MG63 (cell line): ENCODE data around the gene GOLGA1. TPM values are rescaled to one million over a fixed set of nuclear protein-coding genes. Genes with fewer than 3 reads are reported as not detected.

Source experiments
- DNase-seq: peaks from one replicate; pipeline ENCODE4 v3.0.0-alpha.2; 2020
- H3K27me3 ChIP-seq: fragments of 250-450 bp; sonication (Bioruptor Pico); 2 replicates; pipeline ENCODE4 v1.5.1; 2020; ENCODE audit warnings: mild to moderate bottlenecking, moderate library complexity
- H3K36me3 ChIP-seq: fragments of 250-450 bp; sonication (Bioruptor Pico); 2 replicates; pipeline ENCODE4 v1.5.1; 2020; ENCODE audit warnings: mild to moderate bottlenecking, moderate library complexity
- H3K4me3 ChIP-seq: fragments of 250-450 bp; sonication (Bioruptor Pico); 2 replicates; pipeline ENCODE4 v1.5.1; 2020; ENCODE audit warnings: mild to moderate bottlenecking, moderate library complexity
- H3K9me3 ChIP-seq: fragments of 250-450 bp; sonication (Bioruptor Pico); 2 replicates; pipeline ENCODE4 v1.5.1; 2020; ENCODE audit warnings: mild to moderate bottlenecking, moderate library complexity
- total RNA-seq: library from RNA; depleted of rRNA; stranded (reverse); fragments of >200 nt; shearing (Covaris generic); gene quantifications from 2 replicates; pipeline ENCODE4 v1.2.3, GENCODE V29; 2014; ENCODE audit warnings: low replicate concordance

The GOLGA1 gene
- total RNA-seq, 1 experiment from 2014 or later = 14.6 TPM

DNA sequence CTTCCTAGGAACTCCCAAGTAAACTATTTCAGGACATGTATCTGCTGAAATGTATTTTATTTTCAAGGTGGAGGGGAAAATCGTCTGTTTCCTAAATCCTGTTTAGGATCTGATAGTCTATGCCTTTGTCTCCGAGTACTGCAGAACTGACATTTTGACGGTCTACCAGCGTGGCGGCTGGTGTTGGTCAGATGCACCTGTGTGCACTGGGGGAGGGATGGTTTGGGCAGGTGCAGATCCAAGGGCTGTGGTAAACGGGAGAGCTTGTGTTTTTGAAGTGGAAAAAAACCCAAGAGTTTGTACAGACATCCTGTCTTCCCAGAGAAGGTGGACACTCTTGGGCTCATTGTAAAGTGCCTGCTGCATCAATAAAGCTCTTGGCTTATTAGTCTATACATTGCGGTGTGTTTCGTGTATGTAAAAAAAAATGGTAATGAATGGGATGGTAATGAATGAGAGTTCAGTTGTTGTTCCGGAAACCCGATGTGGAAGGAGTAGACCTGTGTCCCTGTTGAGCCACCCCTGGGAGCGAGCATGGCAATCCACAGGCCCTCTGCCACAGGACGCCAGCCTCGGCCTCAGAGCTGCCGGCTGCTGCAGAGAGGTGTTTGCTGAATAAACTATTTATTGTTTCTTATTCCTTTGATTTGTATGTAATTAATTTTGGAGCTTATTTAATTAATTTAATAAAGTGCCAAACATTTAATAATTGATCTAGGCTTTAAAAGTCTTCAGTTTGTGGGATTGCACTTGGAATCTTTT lies 63.7 kb downstream of the GOLGA1 start:
- DNase-seq = no peak
- Histone ChIP-seq H3K36me3 (peaks cover 73% of the 10 kb centered on the region), H3K27me3 (no peaks in the 10 kb centered on the region), H3K9me3 (no peaks in the 10 kb centered on the region), H3K4me3 (no peak overlapping the region)

DNA sequence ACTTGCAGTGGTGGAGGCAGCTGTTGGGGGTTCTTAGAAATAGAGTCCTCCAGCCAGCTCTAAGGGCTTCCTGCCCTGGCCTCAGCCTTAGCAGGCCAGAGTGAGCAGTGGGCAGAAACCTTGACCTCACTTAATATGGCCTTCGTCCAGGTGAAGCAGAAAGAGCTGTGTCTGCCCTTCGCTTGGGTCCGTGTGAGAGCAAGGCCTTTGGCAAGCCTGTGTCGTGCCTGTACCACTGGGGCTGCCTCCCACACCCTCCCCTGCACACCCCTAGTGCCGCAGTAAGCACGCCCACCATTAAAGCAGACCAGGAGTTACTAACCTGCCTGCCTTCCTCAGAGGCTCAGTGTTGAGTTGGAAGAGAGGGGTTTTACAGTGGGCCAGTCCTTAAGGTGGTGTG lies 65.4 kb downstream of the GOLGA1 start:
- H3K36me3 ChIP-seq = peaks cover 88% of the 10 kb centered on the region

GRCh38 chr9:124873664-124874063 lies 67.2 kb downstream of the GOLGA1 start:
- Histone ChIP-seq H3K27me3 (no peaks in the 10 kb centered on the region), H3K4me3 (no peak overlapping the region), H3K9me3 (no peaks in the 10 kb centered on the region), H3K36me3 (peaks cover 89% of the 10 kb centered on the region)
- no peak for DNase-seq

More for the DNA sequence above, 65.4 kb downstream of the GOLGA1 start:
- H3K9me3 ChIP-seq = no peaks in the 10 kb centered on the region
- no peak overlapping the region for H3K4me3 ChIP-seq
- no peak for DNase-seq
- no peaks in the 10 kb centered on the region for H3K27me3 ChIP-seq

DNA sequence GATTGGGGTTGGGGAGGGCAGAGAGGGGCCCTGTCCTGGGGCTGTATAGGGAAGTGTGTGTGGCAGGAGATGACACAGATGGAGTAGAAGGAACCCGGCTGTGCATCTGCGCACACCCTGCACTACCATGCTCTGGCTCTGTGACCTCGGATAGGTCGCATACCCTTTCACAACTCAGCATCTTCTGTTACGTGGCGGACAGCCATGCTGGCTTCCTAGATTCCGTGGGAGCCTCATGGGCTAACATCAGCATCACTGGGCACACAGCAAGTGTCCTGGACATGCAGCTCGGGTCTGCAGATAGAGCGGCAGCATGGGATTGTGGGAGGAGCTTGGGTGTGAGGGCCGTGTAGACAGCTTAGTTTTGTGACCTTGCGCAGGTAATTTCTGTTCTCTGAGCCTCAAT lies 69.7 kb downstream of the GOLGA1 start:
- Histone ChIP-seq H3K9me3 (no peaks in the 10 kb centered on the region), H3K4me3 (peak overlapping the region; percentile 100), H3K27me3 (no peaks in the 10 kb centered on the region), H3K36me3 (peaks cover 70% of the 10 kb centered on the region)
- no peak for DNase-seq

DNA sequence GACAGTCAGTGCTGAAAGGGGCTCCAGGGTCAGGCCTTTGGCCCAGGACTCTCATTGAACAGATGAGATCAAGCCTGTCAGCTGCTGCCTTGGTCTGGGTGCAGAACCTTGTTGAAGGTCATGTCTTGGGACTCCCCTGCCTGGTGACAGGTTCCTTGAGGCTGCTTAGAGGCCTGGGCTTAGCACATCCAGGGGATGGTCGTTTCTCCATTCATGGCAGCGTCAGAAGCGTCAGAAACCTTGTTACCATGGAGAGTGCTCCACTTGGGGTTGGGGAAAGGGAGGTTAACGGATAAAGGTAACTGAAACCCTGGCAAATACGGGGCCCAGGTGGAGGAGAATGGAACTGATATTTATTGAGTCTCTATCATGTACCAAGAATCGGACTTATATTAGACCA lies 70.2 kb downstream of the GOLGA1 start:
- Histone ChIP-seq H3K27me3 (no peaks in the 10 kb centered on the region), H3K4me3 (peak overlapping the region; percentile 100), H3K9me3 (no peaks in the 10 kb centered on the region), H3K36me3 (peaks cover 66% of the 10 kb centered on the region)
- no peak for DNase-seq

GRCh38 chr9:124869986-124870560 lies 70.8 kb downstream of the GOLGA1 start:
- Histone ChIP-seq H3K36me3 (peaks cover 60% of the 10 kb centered on the region), H3K4me3 (peak overlapping the region; percentile 100), H3K27me3 (no peaks in the 10 kb centered on the region), H3K9me3 (no peaks in the 10 kb centered on the region)
- no peak for DNase-seq

GRCh38 chr9:124869466-124869985 lies 71.4 kb downstream of the GOLGA1 start:
- peak; percentile 38 for DNase-seq
- Histone ChIP-seq H3K4me3 (peak overlapping the region; percentile 100), H3K9me3 (no peaks in the 10 kb centered on the region), H3K36me3 (peaks cover 55% of the 10 kb centered on the region), H3K27me3 (no peaks in the 10 kb centered on the region)

DNA sequence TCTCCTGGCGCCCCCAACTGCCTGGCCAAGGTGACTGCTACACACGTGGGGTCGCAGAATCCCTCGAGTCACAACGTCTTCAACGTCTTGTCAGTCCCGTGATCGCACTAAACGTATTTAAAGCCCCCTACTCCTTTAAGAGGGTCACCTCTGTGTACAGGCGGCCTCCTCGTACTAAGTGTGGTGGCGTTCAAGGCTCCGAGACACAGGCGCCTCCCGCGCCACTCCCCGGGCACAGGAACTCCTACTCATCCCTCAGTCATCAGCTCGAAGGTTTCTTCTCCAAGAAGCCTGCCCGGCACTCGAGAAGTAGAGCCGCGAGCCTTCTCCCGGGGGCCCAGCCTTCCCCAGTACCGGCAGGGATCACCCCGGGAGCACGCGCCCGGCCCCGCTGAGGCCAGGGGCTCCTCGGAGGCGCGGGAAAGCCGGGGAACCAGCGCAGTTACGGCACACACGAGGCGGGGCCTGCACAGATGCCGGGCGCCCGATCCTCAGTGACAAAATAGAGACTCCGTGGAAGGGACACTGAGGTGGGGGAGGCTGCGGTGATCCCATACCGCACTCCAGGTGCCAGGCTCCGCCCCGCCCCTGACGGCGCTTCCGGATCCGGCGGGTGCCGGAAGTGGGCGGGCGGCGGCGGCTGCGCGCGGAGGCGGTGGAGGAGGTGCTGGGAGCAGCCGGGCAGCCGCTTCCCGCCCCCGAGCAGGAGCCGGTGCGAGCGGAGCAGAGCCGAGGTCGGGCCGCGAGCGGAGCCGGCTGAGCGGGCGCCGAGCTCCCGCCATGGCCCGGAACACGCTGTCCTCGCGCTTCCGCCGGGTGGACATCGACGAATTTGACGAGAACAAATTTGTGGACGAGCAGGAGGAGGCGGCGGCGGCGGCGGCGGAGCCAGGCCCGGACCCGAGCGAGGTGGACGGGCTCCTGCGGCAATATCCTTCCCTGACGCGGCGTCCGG lies 72.1 kb downstream of the GOLGA1 start:
- Histone ChIP-seq H3K27me3 (no peaks in the 10 kb centered on the region), H3K9me3 (no peaks in the 10 kb centered on the region), H3K4me3 (peak overlapping the region; percentile 100), H3K36me3 (peaks cover 50% of the 10 kb centered on the region)
- DNase-seq = peak; percentile 90

GRCh38 chr9:124863371-124863871 lies 77.5 kb downstream of the GOLGA1 start:
- no peaks in the 10 kb centered on the region for H3K9me3 ChIP-seq
- H3K27me3 ChIP-seq = no peaks in the 10 kb centered on the region
- no peak overlapping the region; the same call in 1 of the 2 replicates for H3K4me3 ChIP-seq
- no peak for DNase-seq
- H3K36me3 ChIP-seq = peaks cover 32% of the 10 kb centered on the region

GRCh38 chr9:124861342-124862229 lies 79.3 kb downstream of the GOLGA1 start, which contains the start of the genes ARPC5L and RPL35:
Gene ARPC5L, plus strand, starts transcription at chr9:124862130. Its CDS starts 7,161 bp downstream, at chr9:124869291.
Gene RPL35, minus strand, starts transcription at chr9:124861957. Its CDS starts 45 bp downstream, at chr9:124861912.
- peak; percentile 95 for DNase-seq
- H3K27me3 ChIP-seq = no peaks in the 10 kb centered on the region
- no peaks in the 10 kb centered on the region for H3K9me3 ChIP-seq
- H3K4me3 ChIP-seq = peak within 1 kb of the TSS; percentile 73
- peaks cover 50% of the 10 kb centered on the region for H3K36me3 ChIP-seq

- no peak for DNase-seq
- Histone ChIP-seq H3K4me3 (peak overlapping the region; percentile 73), H3K27me3 (no peaks in the 10 kb centered on the region), H3K36me3 (peaks cover 55% of the 10 kb centered on the region), H3K9me3 (no peaks in the 10 kb centered on the region)
These were observed 80.1 kb downstream of the GOLGA1 start for GRCh38 chr9:124860582-124861341.

- Histone ChIP-seq H3K4me3 (peak overlapping the region; percentile 73), H3K27me3 (no peaks in the 10 kb centered on the region), H3K36me3 (peaks cover 55% of the 10 kb centered on the region), H3K9me3 (no peaks in the 10 kb centered on the region)
- no peak for DNase-seq
These were observed 80.9 kb downstream of the GOLGA1 start for GRCh38 chr9:124859803-124860581.

- Histone ChIP-seq H3K27me3 (no peaks in the 10 kb centered on the region), H3K4me3 (no peak overlapping the region), H3K9me3 (no peaks in the 10 kb centered on the region), H3K36me3 (peaks cover 55% of the 10 kb centered on the region)
- DNase-seq = no peak
These were observed 82.4 kb downstream of the GOLGA1 start for GRCh38 chr9:124858330-124859046.
